ENCODE measurements around the gene CKB.

DNA sequence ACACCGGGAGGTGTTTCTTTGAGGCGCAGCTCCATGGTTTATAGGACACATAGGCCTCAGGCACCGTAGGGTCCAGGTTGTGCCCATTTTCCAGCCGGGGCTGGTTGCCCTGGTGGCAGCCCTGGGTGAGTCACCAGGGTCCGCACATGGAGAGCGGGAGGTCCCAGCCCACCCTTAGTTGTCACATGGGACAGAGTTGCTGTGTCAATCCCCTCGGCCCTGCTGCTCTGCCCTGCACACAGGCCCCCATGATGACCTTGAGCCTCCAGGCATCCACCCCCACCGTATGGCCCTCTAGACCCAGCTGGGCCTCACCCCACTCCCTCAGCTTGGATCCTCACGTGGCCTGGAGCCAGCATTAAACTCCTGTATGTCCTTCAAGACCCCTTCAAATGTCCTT is 14.1 kb upstream of the CKB start:
- TF ChIP-seq, protein P1, sequence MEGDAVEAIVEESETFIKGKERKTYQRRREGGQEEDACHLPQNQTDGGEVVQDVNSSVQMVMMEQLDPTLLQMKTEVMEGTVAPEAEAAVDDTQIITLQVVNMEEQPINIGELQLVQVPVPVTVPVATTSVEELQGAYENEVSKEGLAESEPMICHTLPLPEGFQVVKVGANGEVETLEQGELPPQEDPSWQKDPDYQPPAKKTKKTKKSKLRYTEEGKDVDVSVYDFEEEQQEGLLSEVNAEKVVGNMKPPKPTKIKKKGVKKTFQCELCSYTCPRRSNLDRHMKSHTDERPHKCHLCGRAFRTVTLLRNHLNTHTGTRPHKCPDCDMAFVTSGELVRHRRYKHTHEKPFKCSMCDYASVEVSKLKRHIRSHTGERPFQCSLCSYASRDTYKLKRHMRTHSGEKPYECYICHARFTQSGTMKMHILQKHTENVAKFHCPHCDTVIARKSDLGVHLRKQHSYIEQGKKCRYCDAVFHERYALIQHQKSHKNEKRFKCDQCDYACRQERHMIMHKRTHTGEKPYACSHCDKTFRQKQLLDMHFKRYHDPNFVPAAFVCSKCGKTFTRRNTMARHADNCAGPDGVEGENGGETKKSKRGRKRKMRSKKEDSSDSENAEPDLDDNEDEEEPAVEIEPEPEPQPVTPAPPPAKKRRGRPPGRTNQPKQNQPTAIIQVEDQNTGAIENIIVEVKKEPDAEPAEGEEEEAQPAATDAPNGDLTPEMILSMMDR (IDR thresholded peaks at IDR 0.05) = no peak
- no peak for TF ChIP-seq POLR2AphosphoS5 (IDR thresholded peaks at IDR 0.05)
- no peak for TF ChIP-seq POLR2A (IDR thresholded peaks at IDR 0.05)
- no peak for TF ChIP-seq EP300 (IDR thresholded peaks at IDR 0.05)
